ENCODE data around the gene C14orf119.

GRCh38 chr14:23125933-23126524 is 30.7 kb downstream of the C14orf119 start:
- TF ChIP-seq CTCF (IDR thresholded peaks at IDR 0.05) (no peak), POLR2AphosphoS5 (IDR thresholded peaks at IDR 0.05; ENCODE audit: low read depth, low read length) (no peak), SIN3A (IDR thresholded peaks at IDR 0.05; ENCODE audit: borderline replicate concordance, insufficient read depth, low read depth, low read length) (no peak)

All from Panc1 (cell line).